H1 (cell line): Measurements from ENCODE around the gene RO60. TPM values are rescaled to one million over a fixed set of nuclear protein-coding genes. Genes with fewer than 3 reads are reported as not detected.

Experiments used
- CTCF ChIA-PET: fragments of 300-600 bp; sonication (Branson Sonifier 250); formaldehyde crosslinking; loops from one replicate; lab custom pipeline; 2021; ENCODE audit not compliant: partially characterized antibody; lab: Charles Lee
- POLR2A ChIA-PET: fragments of 300-600 bp; sonication (Branson Sonifier 250); formaldehyde crosslinking; loops from one replicate; lab custom pipeline; 2021; ENCODE audit warnings: inconsistent platforms; ENCODE audit not compliant: partially characterized antibody; lab: Charles Lee
- DNase-seq, 2 experiments: peaks; one replicate each; pipeline versions ENCODE4 v3.0.0 to v3.0.0-alpha.2; 2010 to 2022; ENCODE audit warnings: low spot score in 2 of 2, low read depth in 1 of 2, mixed read lengths in 1 of 2
- FAIRE-seq: peaks from 2 replicates; lab custom pipeline; 2011; peaks lifted over from hg19 to GRCh38; lab: Jason Lieb, UNC
- H2AFZ ChIP-seq: 2 replicates; pipeline ENCODE4 v1.8.1; 2012; ENCODE audit warnings: low read length, inconsistent platforms
- H2AK5ac ChIP-seq: 2 replicates; pipeline ENCODE4 v1.6.1; 2013; ENCODE audit warnings: low read depth, low read length
- H2BK120ac ChIP-seq: replicated peaks from 2 replicates; pipeline ENCODE3; 2013; ENCODE audit warnings: low read depth, low read length, inconsistent platforms
- H2BK12ac ChIP-seq: 2 replicates; pipeline ENCODE4 v1.6.1; 2013; ENCODE audit warnings: low read depth, low read length
- H2BK15ac ChIP-seq: 2 replicates; pipeline ENCODE4 v1.6.1; 2013; ENCODE audit warnings: low read length
- H2BK20ac ChIP-seq: 2 replicates; pipeline ENCODE4 v1.6.1; 2013; ENCODE audit warnings: low read length
- H2BK5ac ChIP-seq: 2 replicates; pipeline ENCODE4 v1.6.1; 2013; ENCODE audit warnings: low read depth, low read length
- H3K14ac ChIP-seq: 2 replicates; pipeline ENCODE4 v1.6.1; 2013; ENCODE audit warnings: inconsistent platforms; ENCODE audit not compliant: insufficient read length
- H3K18ac ChIP-seq: 2 replicates; pipeline ENCODE4 v1.6.1; 2013; ENCODE audit warnings: low read length; ENCODE audit errors: extremely low read depth
- H3K23ac ChIP-seq: 2 replicates; pipeline ENCODE4 v1.6.1; 2013; ENCODE audit warnings: inconsistent platforms; ENCODE audit not compliant: insufficient read length
- H3K23me2 ChIP-seq: 2 replicates; pipeline ENCODE4 v1.6.1; 2013; ENCODE audit warnings: low read depth, low read length
- H3K27ac ChIP-seq: 2 replicates; pipeline ENCODE4 v1.6.1; 2011; ENCODE audit warnings: low read depth, low read length, inconsistent platforms
- H3K27me3 ChIP-seq, 4 experiments: replicated peaks in 1 of 4; 1 replicate in 1 of 4; 2 replicates in 3 of 4; pipeline versions ENCODE4 v1.6.1 to v1.8.1; 2011 to 2013; ENCODE audit warnings: low read length in 3 of 4, mild to moderate bottlenecking in 3 of 4, inconsistent platforms in 2 of 4, mixed read lengths in 2 of 4, moderate library complexity in 1 of 4; ENCODE audit not compliant: control insufficient read depth in 3 of 4, insufficient read depth in 3 of 4; ENCODE audit errors: extremely low read depth in 1 of 4
- H3K36me3 ChIP-seq, 4 experiments: 2 replicates each; pipeline versions ENCODE4 v1.6.1 to v1.8.1; 2011 to 2013; ENCODE audit warnings: mild to moderate bottlenecking in 4 of 4, low read length in 3 of 4, moderate library complexity in 2 of 4, control low read depth in 1 of 4, inconsistent platforms in 1 of 4; ENCODE audit not compliant: insufficient read depth in 4 of 4, control insufficient read depth in 2 of 4
- H3K4ac ChIP-seq: replicated peaks from 2 replicates; pipeline ENCODE3; 2013; ENCODE audit warnings: low read length, low read depth, mixed read lengths, inconsistent platforms; ENCODE audit not compliant: insufficient read length
- H3K4me1 ChIP-seq, 4 experiments: replicated peaks in 1 of 4; 1 replicate in 1 of 4; 2 replicates in 3 of 4; pipeline versions ENCODE4 v1.6.1 to v1.8.1; 2011 to 2013; ENCODE audit warnings: low read length in 3 of 4, inconsistent platforms in 2 of 4, mixed read lengths in 1 of 4; ENCODE audit not compliant: insufficient read depth in 4 of 4, control insufficient read depth in 3 of 4
- H3K4me2 ChIP-seq, 2 experiments: 2 replicates each; pipeline versions ENCODE4 v1.6.1 to v1.8.1; 2011 to 2013; ENCODE audit warnings: low read depth in 2 of 2, low read length in 2 of 2, control low read depth in 1 of 2, inconsistent platforms in 1 of 2, mild to moderate bottlenecking in 1 of 2; ENCODE audit not compliant: insufficient read depth in 1 of 2
- H3K4me3 ChIP-seq, 4 experiments: fragments of 200-600, 300-600 bp in 1 of 4; sonication (generic), shearing (Covaris generic), sonication (Bioruptor Twin) in 1 of 4; 2 replicates each; pipeline versions ENCODE4 v1.5.1 to v1.8.1; 2011 to 2016; ENCODE audit warnings: low read length in 4 of 4, low read depth in 3 of 4, control low read depth in 2 of 4, inconsistent platforms in 2 of 4, mild to moderate bottlenecking in 2 of 4, mixed read lengths in 1 of 4, moderate library complexity in 1 of 4; ENCODE audit not compliant: insufficient read depth in 2 of 4; ENCODE audit errors: extremely low read depth in 1 of 4
- H3K56ac ChIP-seq: replicated peaks from 2 replicates; pipeline ENCODE3; 2013; ENCODE audit warnings: low read depth, mild to moderate bottlenecking, mixed read lengths, low read length, inconsistent platforms; ENCODE audit not compliant: insufficient read length
- H3K79me1 ChIP-seq: 2 replicates; pipeline ENCODE4 v1.6.1; 2013; ENCODE audit warnings: low read depth, low read length, control low read depth
- H3K79me2 ChIP-seq, 2 experiments: 2 replicates each; pipeline versions ENCODE4 v1.6.1 to v1.8.1; 2012 to 2013; ENCODE audit warnings: low read length in 2 of 2, mild to moderate bottlenecking in 2 of 2, inconsistent platforms in 1 of 2; ENCODE audit not compliant: insufficient read depth in 2 of 2, control insufficient read depth in 1 of 2
- H3K9ac ChIP-seq, 4 experiments: replicated peaks in 1 of 4; 1 replicate in 1 of 4; 2 replicates in 3 of 4; pipeline versions ENCODE4 v1.6.1 to v1.8.1; 2011 to 2013; ENCODE audit warnings: low read depth in 3 of 4, low read length in 3 of 4, control low read depth in 2 of 4, mild to moderate bottlenecking in 2 of 4, moderate library complexity in 2 of 4, inconsistent platforms in 1 of 4; ENCODE audit errors: extremely low read depth in 1 of 4
- H3K9me3 ChIP-seq, 2 experiments: 2 replicates each; pipeline versions ENCODE4 v1.6.1 to v1.8.1; 2012 to 2013; ENCODE audit warnings: mild to moderate bottlenecking in 2 of 2, moderate library complexity in 2 of 2, control low read depth in 1 of 2, inconsistent platforms in 1 of 2, low read depth in 1 of 2, low read length in 1 of 2, mixed read lengths in 1 of 2; ENCODE audit not compliant: insufficient read depth in 2 of 2
- H4K20me1 ChIP-seq, 2 experiments: replicated peaks in 1 of 2; 2 replicates each; pipeline versions ENCODE3 to v1.8.1; 2011 to 2013; ENCODE audit warnings: inconsistent platforms in 2 of 2, low read length in 2 of 2, mild to moderate bottlenecking in 1 of 2; ENCODE audit not compliant: insufficient read depth in 2 of 2, control insufficient read depth in 1 of 2
- H4K5ac ChIP-seq: 2 replicates; pipeline ENCODE4 v1.6.1; 2013; ENCODE audit warnings: low read length, low read depth, mixed read lengths, inconsistent platforms; ENCODE audit not compliant: insufficient read length
- H4K8ac ChIP-seq: 2 replicates; pipeline ENCODE4 v1.8.0; 2013; ENCODE audit warnings: mild to moderate bottlenecking, moderate library complexity, low read length, inconsistent platforms; ENCODE audit not compliant: insufficient read depth; ENCODE audit errors: extremely low read depth
- H4K91ac ChIP-seq: replicated peaks from 2 replicates; pipeline ENCODE3; 2013; ENCODE audit warnings: low read length, mixed read lengths, inconsistent platforms; ENCODE audit not compliant: insufficient read length
- MAFK ChIP-seq: IDR thresholded peaks from 2 replicates; pipeline ENCODE4 v1.6.1; 2012; ENCODE audit warnings: low read depth, mild to moderate bottlenecking, improper control_type of control experiment, low read length
- POLR2AphosphoS5 ChIP-seq: IDR thresholded peaks from 2 replicates; pipeline ENCODE4 v1.6.1; 2011; ENCODE audit warnings: low read depth, low read length
- WGBS, 2 experiments: shearing (Covaris generic) in 1 of 2; methylation state at CpG; one replicate each; pipeline versions ENCODE4 v1.1.6 to v1.1.7; 2013 to 2015; ENCODE audit warnings: low lambda C conversion rate in 2 of 2, mixed read lengths in 2 of 2, inconsistent platforms in 1 of 2, low coverage in 1 of 2, missing lambda C conversion rate in 1 of 2; ENCODE audit not compliant: insufficient replicate concordance in 2 of 2, insufficient coverage in 1 of 2, insufficient read length in 1 of 2; ENCODE audit errors: extremely low coverage in 1 of 2, missing lambda C conversion rate in 1 of 2; 5-methylcytosine and 5-hydroxymethylcytosine counted together
- polyA plus RNA-seq, 7 experiments: library from polyadenylated mRNA; depleted of rRNA in 3 of 7; stranded (reverse) in 5 of 7; unstranded in 2 of 7; fragments of >200 nt in 5 of 7; fragments of 200-250 nt in 2 of 7; gene quantifications; 1 replicate in 5 of 7; 2 replicates in 1 of 7; 4 replicates in 1 of 7; pipeline versions ENCODE4 v1.2.1 to v1.2.3, GENCODE V29; 2011 to 2013; ENCODE audit warnings: missing spikeins in 2 of 7, mixed read lengths in 2 of 7
- total RNA-seq: library from RNA; stranded (reverse); fragmentation: NEBNext Ultra II Directional; extraction: Animal tissue kit (Norgen Biotek cat#: 25700); gene quantifications from 2 replicates; pipeline ENCODE4 v1.2.1, GENCODE V29; 2021

RO60 gene
- total and polyA plus RNA-seq, 2 of the 8 experiments (the other 6 are each of a cell fraction or from before 2014, with no cell fraction given) = 13.6 to 103 TPM

DNA sequence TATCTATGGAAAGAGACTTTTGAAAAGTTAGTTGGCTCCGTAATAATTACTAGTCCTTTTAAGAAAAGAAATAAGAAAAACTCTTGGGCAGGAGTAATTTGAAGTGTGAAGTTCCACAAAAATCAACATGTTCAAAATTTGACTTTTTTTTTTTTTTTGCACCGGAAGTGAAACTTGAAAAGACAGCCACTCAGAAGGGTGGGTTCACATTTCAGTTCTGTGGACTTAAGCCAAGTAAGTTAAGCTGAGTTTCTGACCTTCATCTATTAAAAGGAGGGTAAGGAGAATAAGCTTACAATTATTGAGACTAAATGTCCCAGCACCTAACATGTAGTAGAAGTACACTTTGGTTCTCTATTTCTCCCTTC, 11.0 kb downstream of the RO60 start:
- no peak overlapping the region for H4K8ac ChIP-seq
- H2AK5ac ChIP-seq = no peak overlapping the region
- no peak overlapping the region for H4K5ac ChIP-seq
- H3K79me1 ChIP-seq = peaks cover 6% of the 10 kb centered on the region; the same call in 1 of the 2 replicates
- TF ChIP-seq MAFK (no peak), POLR2AphosphoS5 (no peak)
- H3K9me3 ChIP-seq = no peaks in the 10 kb centered on the region
- POLR2A ChIA-PET = interaction anchor here (1.2 to 1.3 kb wide), 3 partner anchors 12 to 261 kb away, joined by 3 to 6 read pairs (median 4); partner anchors contain the start of genes RGS2, RO60 and UCHL5
- H3K56ac ChIP-seq = no peak overlapping the region
- H3K4me2 ChIP-seq = no peak overlapping the region
- H3K36me3 ChIP-seq = peaks cover 0 to 8% (median 1%) of the 10 kb centered on the region in 4 experiments; a peak in 3 of 8 replicates
- no peak overlapping the region for H2BK20ac ChIP-seq
- no peak overlapping the region for H2BK120ac ChIP-seq
- no peak overlapping the region for H2BK12ac ChIP-seq
- peaks cover 0 to 8% of the 10 kb centered on the region in 2 experiments for H4K20me1 ChIP-seq
- no peak overlapping the region for H3K4me3 ChIP-seq
- no peaks in the 10 kb centered on the region for H3K27me3 ChIP-seq
- FAIRE-seq (no peak), DNase-seq (no peak)
- H2AFZ ChIP-seq = no peak overlapping the region
- H3K23me2 ChIP-seq = no peaks in the 10 kb centered on the region
- H3K18ac ChIP-seq = no peak overlapping the region
- H4K91ac ChIP-seq = no peak overlapping the region
- H3K23ac ChIP-seq = no peak overlapping the region
- H3K4me1 ChIP-seq = peaks cover 0 to 4% (median 1%) of the 10 kb centered on the region in 4 experiments; a peak in 2 of 7 replicates
- no peak overlapping the region for H3K27ac ChIP-seq
- H2BK15ac ChIP-seq = no peak overlapping the region
- CTCF ChIA-PET = interaction anchor here (0.6 to 2.3 kb wide), 12 partner anchors 12 to 438 kb away, joined by 3 to 11 read pairs (median 4); partner anchors contain the start of gene UCHL5
- no peak overlapping the region for H2BK5ac ChIP-seq
- WGBS, 2 experiments = 88% methylated on average over 2 of the region's 2 CpGs; no CpG with 5 or more reads in 1 of the 2 experiments
- peaks cover 0 to 65% of the 10 kb centered on the region in 2 experiments; a peak in 2 of 4 replicates for H3K79me2 ChIP-seq
- no peak overlapping the region for H3K14ac ChIP-seq
- no peak overlapping the region for H3K9ac ChIP-seq
- no peak overlapping the region for H3K4ac ChIP-seq
